Measurements from ENCODE around the gene DUSP10.

DUSP10 gene

DNA sequence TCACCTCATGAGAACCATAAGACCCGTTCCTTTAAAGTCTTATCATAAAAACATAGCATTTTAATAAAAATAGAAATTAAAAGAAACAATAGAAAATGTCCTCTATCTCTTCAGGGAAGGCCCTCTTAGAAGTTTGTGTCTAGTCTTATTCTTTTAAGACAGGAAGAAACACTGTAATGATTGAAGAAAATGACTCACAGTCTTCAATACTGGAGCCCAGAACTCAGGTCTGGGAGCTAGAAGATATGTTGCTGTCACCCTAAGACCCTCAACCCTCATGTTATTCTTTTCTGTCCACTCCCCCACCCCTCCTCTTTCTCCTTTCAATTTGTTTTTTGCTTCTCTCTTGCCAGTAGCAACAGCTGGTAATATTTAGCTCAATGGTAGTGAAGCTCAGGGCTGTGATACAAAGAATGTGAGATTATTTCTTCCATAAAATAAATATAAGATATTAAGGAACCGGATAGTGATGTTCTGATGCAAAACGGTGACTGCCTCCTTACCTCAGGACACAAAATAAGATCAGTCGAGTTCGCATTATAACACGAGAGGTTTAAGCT is 12.0 kb downstream of the DUSP10 start:
- DNase-seq (ENCODE audit: low spot score): no peak

DNA sequence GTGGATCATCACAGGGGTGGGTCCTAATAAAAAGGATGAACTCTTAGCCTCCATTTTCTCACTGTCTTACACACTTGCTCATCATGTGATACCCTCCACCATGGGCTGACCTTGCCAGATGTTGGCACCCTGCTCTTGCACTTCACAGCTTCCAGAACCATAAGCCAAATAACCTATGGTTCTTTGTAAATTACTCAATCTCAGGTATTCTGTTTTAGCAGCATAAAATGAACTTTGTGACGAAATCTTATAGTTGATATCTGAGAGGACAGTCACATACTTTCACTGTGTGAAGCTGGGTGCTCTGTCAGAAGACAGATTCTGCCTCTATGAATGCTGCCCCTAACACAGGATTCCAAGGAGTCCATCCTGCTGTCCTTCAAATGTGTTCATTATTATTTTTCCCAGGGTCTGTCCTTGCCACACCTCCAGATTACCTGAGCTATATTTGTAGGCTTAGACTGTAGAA is 13.8 kb downstream of the DUSP10 start:
- DNase-seq (ENCODE audit: low spot score): no peak

DNA sequence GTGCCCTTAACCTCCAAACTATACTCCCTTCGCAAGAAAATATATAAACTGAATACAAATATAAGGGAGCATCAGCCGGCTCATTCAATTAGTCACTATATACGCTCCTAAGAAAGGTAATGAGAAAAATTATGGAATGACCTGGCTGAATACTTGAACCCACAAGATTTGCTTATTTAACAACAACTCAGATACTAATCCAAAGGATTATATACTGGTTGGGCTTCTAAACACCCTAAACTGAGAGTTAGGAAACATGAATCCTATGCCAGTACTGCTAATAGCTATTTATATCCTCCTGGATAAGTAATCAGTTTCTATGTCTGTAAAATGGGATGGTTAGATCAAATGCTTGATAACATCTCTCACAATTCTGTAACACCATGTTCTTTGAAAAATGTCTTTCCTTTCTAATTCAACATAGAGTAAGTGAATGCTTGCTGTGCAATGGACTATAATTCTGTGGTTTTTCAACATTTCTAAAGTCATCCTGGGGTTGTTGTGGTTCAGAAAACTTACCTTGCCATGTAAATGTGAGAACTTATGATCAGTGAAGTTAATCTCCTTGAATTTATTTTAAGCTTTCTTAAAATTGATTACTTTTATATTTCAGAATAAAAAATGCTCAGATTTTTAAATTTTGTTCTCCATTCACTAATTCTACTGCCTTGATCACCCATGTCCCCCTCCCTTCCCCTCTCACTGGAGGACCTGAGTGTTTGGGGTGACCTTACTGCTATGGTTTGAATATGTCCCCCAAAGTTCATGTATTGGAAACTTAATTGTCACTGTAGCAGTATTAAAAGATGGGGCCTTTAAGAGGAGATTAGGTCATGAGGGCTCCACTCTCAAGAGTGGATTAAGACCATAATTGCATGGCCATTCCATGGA is 14.5 kb downstream of the DUSP10 start:
- no peak for DNase-seq (ENCODE audit: low spot score)

DNA sequence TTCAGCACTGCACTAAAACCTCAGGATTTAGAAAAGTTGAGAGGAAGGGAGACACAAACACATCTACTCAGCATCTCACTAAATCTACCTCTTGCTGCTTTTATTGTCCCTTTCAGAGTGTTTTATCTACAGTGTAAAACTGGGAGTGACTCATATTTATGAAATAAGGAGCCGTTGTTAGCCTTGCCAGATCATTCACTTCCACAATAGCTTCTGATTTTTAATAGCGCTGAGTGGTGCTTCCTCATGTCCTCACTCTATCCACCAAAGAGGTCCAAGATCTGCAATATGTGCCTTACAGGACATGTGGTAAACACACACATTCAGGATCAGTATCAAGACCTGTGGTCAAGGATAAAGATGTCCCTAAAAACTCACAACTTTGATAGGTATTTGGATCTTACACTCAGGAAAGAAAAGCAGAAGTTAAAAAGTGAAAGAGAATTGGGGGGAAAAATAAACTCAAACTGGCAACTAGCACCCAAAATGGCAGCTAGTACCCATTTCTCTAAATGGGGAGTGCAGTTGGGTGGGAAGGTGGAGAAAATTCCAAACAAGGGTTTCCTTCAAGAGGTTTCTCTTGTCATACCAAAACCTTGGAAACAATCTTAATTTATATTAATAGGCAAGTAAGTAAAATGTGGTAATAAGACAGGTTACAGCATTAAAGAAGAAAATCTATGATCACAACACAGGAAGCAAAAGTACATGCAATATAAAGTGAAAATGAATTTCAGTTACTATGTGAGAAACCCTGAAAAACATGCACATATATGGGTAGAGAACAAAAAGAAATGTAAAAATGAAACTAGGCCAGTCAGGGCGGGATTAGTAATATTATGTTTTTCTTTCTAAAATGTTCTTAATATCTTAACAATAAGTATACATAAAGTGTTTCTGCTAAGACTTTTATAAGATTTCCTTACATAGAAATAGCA is 15.9 kb downstream of the DUSP10 start:
- no peak for DNase-seq (ENCODE audit: low spot score)

DNA sequence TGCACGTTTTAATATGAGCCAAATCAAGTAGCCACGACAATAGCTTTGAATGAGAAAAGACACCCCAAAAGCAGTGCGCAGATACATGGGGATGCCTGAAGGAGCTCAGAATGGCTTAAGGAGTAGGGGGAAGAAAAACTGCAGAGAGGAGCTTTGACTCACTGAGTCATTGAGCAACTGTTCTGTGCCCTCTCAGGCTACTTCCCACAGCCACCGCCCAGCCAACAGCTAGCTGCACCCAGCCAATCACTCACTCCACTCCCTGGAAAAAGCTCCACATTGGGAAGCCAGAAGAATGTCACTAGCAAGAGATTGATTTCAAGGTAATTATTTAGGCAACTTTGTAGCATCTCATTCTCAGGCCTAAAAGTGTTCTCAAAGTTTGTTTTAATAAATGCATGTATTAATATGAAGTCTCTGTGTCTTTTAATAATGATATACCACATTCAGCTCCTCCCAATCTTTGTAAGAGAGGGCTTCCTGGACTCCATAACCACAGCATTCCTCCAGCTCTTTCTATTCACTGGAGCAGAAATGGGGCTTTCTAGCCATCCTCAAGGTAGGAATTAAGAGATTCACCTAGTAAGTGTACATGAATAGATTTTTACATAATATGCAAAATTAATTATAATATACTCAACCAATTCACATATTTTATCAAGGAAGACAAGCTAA is 16.8 kb downstream of the DUSP10 start:
- DNase-seq (ENCODE audit: low spot score): no peak

DNA sequence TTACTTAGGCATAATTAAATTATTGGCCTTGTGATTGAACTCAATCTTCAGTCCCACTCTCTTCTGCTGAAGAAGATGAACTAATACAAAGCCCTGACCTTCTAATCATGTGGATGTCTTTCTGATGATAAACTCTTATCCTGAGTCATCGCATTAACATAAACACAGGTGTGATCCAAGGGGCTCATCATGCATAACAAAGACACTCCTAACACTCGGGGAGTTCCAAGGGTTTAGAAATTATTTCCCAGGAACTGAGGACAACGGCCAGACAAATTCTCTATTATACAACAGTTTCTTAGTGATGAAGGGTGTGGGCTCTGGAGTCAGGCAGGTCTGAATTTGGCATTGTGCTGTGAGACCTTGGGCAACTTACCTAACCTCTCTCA is 18.0 kb downstream of the DUSP10 start:
- no peak for DNase-seq (ENCODE audit: low spot score)

DNA sequence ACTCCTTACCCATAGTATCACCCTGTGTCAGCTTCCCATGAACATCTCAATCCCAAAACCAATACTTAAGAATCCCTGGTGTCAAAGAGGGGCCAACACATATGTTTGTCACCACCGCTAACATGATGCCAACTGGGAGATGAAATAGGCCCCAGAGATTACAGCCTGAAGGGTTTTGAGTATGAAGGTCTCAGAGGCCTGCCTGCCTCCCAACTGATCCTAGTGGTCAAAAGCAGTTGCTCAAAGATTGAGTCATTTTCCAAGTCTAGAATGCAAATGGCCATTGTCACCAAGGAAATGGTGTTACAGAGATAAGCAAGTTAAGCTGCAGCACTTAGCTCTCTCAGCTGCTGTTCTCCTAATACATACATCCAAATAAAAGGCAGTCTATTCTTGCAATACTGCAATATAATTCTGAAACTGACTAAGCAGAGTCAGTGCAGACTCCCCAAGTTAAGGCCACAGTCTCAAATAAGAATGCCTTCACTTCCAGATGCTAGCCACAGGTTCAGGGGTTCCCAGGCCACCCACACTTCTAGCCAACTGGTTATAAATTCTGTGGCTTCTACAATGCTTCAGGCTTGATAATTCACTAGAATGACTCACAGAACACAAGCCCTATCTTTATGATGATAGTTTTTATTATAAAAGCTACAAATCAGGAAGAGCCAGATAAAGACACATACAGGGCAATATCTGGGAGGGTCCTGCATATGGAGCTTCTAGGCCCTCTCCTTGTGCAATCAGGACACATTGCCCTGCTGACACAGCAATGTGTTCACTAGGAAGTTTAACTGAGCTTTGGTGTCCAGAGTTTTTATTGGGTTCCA is 18.7 kb downstream of the DUSP10 start:
- DNase-seq (ENCODE audit: low spot score): no peak

DNA sequence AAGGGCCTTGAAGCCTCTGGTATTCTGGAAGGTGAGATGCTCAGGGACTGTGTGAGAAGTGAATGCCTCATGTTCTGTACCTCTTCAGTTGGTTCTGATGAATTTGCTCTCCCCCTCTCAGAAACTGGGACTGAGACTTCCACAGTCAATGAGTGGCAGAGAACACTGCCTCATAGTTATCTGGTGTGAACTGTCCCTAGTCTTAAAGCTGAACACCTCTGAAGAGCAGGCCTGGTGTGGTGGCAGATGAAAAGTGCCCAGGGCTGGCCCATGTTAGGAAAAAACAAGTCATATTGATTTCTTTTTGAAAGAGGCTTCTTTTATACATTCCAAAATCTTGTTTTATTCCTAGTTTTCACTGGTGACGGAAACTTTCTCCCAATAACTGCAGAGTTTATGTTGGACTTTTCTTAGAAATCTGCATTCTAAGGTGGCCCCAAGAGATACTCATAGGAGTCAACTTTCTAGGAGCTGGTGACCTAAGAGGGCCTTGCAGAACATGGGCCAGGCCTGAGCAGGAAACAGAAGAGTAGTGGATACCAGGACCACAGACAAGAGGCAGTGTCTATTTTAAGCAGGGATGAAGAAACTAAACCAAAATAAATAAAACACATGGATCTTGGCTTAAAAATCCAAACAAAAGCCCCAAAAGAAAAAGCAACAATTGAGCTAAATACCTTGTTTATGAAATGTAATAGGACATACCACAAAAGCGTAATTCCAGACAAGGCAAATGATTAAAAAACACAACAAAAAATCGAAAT is 19.5 kb downstream of the DUSP10 start:
- no peak for DNase-seq (ENCODE audit: low spot score)

DNA sequence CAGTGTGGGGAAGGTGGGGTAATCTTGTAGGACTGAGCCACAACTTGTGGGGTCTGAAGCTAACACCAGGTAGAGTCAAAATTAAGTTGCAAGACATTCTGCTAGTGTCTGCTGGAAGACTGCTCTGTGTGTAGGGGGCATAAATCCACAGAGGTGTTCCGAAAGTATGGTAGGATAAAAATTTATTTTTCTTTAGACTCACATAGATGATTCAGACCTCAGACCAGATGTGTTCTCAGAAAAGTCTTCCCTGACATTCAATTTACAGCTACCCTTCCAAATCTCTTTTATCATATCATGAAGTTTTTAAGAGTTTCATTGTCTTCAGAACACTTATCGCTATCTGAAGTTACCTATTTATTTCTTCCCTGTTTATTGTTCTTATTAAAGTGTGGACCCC is 21.3 kb downstream of the DUSP10 start:
- no peak for DNase-seq (ENCODE audit: low spot score)

DNA sequence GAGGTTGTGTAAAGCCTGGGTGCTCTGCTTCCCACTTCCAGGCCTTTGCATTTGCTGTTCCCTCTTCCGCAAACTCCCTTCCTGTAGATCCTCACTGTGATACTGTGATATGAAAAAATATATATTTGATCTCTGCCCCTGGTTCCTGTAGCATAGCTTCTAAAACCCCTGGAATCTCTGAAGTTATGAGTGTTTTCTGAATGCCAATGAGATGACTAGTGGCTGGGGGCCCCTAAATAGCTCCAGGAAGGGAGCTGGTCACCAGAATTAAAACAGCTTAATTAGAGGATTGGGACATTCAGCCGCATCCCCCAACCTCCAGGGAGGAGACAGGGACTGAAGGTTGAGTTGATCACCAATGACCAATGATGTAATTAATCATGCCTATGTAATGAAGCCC is 21.9 kb downstream of the DUSP10 start:
- no peak for DNase-seq (ENCODE audit: low spot score)

DNA sequence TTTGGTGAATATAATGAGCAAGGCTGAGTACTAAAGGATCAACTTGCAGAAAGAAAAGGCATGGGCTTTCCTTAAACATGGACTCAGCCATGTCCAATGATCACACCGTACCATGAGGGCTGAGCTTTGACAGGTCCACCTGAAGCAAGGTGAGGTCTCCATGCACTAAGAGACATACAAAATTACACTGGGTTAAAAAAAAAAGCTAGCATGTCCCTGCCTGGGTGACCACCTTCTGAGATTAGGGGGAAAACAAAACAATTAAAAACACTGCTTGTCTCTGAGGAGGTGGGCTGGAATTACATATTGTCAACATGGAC is 22.7 kb downstream of the DUSP10 start:
- no peak for DNase-seq (ENCODE audit: low spot score)

DNA sequence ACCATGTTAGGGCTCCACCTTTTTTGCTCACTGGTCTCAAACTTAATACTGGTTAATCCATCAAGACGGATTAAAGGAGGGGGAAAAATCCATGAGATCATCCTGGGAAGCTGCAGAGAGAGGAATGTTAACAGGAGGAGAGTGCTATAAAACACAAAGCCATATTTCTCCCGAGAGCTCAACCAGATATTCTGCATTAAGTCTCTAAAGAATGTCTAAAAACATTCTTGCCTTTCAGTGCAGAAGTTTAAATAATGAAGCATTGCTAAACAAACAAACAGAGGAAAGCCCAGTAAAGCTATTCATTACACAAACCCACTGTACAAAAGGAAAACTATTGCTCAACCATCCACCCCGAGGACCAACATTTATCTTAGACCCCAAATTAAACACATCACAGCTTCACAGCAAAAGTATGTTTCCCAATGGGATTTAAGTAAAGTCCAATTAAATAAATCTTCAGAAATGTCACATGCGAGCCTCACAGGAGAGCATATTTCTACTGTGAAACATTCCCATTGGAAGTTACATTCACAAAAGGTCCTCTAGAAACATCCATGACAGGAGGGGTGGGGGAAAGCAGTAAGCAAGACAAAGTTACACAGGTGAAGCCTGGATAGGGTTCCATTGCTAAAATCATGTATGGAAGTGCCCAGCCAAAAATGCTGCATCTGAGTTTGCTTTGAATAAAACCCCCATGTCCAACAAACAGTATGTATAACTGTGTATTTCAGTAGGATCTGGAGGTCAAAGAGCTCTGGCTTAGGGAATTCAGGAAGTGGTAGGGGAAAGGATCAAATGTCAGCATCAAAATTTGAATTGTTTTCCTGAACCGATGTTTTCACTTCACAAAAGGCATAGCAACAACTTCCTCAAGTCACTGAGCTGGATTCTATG is 23.3 kb downstream of the DUSP10 start:
- DNase-seq (ENCODE audit: low spot score): no peak

DNA sequence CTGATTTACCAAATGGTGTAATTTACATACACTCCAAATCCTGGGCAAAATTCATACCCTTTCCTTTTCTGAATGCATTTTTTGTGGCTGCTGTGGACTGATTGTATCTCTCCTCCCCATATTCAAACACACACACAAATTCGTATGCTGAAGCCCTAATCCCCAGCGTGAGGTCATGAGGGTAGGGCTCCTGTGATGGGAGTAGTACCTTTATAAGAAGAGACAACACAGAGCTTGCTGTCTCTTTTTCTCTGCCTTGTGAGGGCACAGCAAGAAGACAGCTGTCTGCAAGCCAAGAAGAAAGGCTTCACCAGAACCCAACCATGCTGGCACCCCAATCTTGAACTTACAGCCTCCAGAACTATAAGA is 24.4 kb downstream of the DUSP10 start:
- no peak for DNase-seq (ENCODE audit: low spot score)

DNA sequence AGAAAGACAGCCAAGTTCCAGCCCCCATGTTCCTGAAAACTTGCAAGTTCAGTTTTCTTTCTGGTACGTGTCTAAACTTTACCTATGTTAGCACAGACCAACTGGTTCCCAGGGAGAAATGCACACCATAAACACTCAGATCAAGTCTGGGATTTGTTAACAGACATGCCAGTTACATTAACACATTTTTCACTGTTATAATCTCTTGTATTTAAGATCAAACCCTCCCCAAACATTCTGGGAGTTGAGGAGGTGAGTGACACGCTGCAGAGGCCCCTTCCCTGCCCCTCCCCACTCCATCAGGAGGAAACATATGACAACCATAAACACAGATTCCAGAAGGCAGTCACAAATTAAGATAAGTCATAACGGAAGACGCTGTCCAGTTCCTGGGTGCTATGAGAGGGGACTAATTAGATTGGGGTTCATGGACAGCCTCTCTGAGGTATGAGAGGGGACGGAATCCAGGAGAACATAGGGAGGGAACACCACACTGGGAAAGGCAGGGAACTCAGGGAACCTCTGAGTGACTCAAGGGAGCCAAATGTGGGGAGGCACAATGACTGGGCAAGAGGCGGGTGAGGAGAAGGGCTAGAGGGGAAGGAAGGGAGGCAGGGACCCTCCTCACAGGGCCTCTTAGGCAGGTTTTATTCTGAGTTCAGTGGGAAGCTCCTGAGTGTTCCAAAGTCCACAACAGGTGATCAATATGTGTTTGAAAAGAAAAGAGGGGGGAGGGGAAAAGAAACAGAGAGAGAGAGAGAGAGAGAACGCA is 25.0 kb downstream of the DUSP10 start:
- DNase-seq (ENCODE audit: low spot score): no peak

DNA sequence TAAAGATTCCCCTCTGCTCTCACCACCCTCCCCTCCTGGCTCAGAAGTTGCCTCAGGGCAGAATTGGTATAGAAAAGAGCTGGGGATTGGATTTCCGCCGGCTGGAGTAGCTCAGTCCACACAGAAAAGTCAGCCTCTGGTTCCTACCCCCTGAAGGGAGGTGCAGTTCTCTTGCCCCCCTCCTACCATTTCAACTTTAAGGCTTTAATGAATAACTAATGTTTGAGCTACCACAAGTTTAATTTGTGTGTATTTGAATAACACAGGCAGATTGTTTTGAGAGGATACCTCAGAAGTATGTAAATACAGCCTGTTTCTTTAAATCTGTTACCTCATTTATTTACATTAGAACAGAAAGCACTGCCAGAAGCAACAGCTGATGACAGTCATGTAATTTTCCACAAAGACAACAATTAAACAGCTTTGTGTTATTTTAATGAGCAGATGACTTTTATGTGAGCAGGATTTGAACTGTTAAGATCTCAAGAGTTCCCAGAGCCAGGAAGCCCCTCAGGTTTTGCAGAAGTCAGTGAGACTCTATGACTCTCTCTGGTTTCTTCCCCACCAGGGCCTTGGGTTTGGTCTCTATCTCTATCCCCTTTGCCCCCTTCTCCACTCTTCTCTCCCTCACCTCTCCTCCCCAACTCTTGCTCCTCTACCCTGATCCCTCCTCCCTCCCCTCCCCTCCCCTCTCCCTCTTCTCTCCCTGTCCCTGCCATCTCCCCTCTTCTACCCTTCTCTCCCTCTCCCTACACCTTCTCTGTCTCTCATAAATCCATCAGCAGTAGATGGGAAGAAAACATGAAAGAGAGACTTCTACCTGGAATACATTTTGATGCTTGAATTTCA is 26.3 kb downstream of the DUSP10 start:
- no peak for DNase-seq (ENCODE audit: low spot score)

DNA sequence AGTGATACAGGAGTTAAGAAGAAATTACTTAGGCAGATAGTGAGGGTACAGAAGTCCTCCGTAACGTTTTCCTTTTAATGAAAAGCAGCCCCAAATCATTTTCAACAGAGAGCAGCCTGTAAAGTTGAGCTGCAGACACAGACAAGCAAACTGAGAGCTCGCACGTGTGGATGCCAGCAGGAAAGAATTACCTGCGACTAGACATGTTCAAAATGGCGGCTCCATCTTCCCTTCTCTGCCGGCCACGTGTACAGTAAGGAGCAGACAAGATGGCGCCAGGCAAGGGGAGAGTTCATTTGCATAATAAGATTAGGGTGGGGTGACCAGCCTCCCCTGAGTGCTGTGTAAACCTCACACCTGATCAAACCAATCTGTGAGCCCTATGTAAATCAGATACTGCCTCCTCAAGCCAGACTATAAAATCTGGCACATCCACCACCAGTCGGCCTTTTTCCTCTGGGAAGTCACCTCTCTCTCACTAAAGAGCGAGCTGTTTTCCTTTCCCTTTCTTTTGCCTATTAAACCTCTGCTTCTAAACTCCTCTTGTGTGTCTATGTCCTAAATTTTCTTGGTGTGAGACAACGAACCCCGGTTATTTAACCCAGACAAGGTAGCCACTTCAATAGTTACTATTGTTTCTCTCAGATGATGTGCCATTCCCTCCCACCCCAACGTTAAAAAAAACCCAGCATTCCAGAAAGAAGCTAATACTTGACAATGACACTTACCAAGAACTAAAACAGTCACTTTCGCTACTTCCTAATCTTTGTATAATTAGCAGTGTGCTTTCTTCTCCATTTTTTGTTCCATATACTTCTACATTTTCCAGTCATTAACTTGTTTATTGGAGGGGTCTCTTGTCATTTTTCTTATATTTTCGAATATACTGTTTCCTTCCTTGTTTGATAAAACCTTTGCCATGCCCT is 27.4 kb downstream of the DUSP10 start:
- no peak for DNase-seq (ENCODE audit: low spot score)

All from CD4-positive, alpha-beta T cell treated with Interleukin-15 for 4 hours (primary cell).